Head of caudate nucleus (tissue), 42 donors: ENCODE data around the gene CHAF1A.

Experiments
- DNase-seq, 42 donors: peaks; one replicate each; pipeline versions ENCODE4 v3.0.0 to v3.0.0-alpha.2; 2020 to 2021; ENCODE audit warnings: mixed read lengths in 7 of 42
- intact Hi-C: fragments of 100-400 bp; cut with DNase I; formaldehyde crosslinking; loops from one replicate; pipeline ENCODE4 v1.15.0; 2022

CHAF1A gene

DNA sequence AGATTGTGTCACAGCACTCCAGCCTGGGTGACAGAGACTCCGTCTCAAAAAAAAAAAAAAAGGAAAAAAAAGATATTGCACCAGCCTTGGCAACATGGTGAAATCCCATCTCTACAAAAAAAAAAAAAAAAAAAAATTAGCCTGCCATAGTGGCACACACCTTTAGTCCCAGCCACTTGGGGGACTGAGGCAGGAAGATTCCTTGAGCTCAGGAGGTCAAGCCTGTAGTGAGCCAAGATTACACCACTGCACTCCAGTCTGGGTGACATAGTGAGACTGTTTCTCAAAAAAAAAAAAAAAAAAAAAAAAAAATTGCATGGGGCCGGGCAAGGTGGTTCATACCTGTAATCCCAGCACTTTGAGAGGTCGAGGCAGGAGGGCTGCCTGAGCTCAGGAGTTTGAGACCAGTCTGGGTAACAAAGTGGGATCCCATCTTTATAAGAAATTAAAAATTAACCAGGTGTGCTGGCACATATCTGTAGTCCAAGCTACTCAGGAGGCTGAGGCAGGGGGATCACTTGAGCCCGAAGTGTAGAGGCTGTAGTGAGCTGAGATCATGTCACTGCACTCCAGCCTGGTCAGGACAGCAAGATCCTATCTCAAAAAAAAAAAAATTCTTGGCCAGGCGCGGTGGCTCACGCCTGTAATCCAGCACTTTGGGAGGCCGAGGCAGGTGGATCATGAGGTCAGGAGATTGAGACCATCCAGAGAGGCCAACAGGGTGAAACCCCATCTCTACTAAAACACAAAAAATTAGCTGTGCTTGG lies 62.6 kb downstream of the CHAF1A start:
- DNase-seq = no peak
- intact Hi-C loops = no loop called here

DNA sequence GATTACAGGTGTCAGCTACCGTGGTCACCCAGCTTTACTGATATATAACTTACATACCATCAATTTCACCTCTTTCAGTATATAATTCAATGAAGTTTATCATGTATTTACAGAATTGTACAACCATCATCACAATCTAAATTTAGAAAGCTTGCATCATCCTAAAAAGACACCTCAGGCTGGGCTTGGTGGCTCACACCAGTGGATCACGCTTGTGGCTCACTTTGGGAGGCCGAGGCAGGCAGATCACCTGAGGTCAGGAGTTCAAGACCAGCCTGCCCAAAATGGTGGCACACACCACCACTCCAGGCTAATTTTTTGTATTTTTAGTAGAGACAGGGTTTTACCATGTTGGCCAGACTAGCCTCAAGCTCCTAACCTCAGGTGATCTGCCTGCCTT lies 65.4 kb downstream of the CHAF1A start:
- intact Hi-C loops = no loop called here
- DNase-seq = no peak

DNA sequence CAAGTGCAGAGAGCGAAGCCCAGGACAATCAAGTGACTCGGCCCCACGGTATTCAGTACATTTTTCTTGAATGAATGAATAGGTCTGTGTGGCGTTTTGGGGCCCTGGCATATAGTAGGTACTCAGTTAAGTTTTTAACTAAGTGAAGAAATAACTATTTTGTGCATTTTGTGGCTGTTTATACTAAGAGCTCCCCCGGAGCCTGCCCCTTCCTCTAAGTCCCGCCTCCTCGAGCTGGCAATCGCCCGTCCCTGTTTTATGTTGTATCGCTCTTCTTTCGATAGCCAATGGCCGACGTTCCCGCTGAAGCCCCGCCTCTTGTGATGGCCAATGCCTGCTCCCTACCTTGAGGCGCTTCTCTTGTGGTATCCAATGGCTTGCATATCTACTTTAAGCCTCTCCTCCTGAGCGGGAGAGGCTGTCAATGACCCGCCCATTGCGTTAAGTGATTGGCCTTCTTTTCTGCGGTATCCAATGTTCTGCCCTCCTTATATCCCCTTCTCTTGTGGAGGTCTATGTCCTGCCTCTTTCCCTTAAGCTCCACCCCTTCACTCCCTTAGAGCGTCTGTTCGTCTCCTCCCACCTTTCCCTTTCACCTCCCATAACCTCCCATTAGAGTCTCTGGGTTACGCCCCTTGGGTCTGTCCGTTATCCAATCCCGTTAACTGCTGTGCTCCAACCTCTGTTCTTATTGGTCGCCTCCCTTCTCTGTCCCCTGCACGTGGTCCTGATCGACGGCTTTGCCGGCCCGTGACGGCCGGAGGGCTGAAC lies 69.1 kb downstream of the CHAF1A start:
- intact Hi-C loops = no loop called here
- DNase-seq = peak; percentile 92 to 100 (median 98)

DNA sequence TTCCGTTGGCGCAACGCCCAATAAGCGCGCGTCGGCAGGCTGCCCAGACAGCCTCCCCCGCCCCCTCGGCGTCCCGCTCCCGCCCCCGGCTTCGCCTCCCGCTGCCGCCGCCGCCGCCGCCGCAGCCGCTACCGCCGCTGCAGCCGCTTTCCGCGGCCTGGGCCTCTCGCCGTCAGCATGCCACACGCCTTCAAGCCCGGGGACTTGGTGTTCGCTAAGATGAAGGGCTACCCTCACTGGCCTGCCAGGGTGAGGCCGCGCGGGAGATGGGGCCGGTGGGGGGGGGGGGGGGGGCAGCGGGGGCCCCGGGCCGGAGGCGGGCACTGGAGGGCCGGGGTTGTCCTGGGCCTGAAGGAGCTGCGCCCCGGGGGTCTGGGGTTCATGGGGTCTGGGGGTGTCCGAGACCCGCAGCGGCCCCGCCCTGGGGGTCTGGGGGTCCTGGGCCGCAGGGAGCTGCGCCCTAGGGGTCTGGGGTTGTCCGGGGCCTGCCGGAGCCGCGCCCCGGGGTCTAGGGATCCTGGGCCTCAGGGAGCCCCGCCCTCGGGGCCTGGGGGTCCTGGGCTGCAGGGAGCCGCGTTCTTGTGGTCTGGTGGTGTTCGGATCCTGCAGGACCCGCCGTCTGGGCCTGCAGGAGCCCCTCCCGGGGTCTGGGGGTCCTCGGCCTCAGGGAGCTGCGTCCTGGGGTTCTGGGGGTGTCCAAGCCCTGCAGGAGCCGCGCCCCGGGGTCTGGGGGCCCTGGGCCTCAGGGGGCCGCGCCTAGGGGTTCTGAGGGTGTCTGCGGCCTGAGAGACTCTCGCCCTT lies 69.9 kb downstream of the CHAF1A start, which contains the start of gene HDGFL2:
TSS of gene HDGFL2 (plus strand) at position 124 of the 801 bp plus-strand sequence. CDS start at position 178, 54 bp downstream.
- DNase-seq = peak in 1 of 42 donors; percentile 98
- intact Hi-C loops = no loop called here

DNA sequence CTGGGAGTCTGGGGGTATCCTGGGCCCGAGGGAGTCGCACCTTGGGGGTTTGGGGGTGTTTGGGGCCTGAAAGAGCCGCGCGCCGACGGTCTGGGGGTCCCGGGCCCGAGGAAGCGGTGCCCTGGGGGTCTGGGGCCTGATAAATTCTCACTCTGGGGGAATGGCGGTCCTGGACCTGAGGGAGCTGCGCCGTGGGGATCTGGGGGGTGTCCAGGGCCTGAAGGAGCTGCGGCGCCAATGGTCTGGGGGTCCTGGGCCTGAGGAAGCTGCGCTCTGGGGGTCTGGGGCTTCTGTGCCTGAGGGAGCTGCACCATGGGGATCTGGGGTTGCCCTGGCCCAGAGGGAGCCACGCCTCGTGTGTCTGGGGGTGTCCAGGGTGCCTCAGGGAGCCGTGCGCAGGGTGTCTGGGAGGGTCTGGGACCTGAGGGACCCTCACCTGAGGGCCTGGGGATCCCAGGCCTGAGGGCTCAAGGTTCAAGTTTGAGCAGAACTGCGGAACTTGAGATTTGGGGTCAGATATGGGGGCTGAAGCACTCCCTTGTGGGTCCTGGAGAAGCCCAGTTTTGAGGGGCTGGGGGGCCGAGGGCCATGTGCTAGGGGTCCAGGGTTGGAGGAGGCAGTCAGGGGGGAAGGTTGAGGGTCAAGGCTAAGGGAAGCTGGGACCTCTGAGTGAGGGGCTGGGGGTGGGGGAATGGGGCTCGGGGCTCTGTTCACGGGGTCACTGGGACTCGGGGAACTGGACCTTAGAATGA lies 70.7 kb downstream of the CHAF1A start:
- intact Hi-C loops = no loop called here
- DNase-seq = no peak

DNA sequence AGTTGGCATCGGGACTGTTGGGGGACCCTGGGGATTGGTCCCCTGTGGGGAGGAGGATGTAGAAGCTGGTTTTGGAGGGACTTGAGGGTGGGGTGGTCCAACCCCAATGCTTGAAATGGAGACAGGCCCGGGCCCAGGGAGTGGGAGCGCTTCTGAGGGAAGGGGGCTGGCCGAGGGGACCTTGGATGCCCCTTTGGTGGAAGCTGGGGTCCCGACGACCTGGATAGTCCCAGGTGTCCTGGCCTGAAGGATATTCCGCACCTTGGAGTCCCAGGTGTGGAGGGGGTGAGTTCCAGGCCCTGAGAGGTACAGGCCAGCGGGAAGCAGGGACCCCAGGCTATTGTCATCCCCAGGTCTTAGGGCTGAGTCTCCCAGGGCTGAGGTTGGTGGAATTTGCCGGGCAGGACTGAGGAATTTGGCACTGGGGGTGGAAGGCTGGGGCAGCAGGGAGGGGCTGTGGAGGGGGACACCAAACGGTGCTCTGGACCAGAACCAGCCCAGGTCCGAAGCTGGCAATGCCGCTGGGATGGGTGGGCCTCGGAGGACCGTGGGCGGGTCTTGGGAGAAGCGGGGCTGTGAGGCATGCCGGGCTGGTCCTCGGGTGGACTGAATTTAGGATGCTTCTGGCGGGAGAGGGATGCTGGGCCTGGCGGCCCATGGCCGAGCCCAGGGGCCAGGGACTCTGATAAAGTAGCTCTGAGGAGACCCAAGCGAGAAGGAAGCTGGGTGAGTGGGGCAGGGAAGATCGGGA lies 71.5 kb downstream of the CHAF1A start:
- intact Hi-C loops = no loop called here

DNA sequence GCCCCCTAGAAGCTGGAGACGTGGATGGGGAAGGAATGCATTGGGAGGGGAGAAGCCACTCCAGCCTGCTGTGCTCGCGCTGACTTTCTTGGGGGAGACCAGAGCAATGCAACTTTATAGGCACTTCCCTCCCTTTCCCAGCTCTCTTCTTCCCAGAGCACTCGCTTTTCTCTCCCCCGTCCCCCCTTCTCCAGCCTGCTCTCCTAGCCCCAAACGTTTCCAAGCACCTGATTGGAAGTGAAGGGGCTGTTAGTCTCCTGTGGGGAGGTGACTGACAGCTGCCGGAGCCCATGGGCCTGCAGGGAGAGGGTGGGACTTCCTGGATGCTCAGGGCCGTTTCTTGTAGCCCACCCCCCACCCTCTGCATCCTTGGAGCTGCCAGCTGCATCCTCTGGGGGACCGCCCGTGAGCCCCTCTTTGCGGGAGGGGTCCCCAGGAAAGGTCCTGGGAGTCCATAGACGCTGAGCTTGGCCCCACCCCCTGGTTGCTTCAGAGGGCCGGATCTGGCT lies 72.1 kb downstream of the CHAF1A start:
- intact Hi-C loops = no loop called here
- peak; percentile 53 to 93 (median 78) for DNase-seq

More for the DNA sequence above, 71.5 kb downstream of the CHAF1A start:
- no peak for DNase-seq

DNA sequence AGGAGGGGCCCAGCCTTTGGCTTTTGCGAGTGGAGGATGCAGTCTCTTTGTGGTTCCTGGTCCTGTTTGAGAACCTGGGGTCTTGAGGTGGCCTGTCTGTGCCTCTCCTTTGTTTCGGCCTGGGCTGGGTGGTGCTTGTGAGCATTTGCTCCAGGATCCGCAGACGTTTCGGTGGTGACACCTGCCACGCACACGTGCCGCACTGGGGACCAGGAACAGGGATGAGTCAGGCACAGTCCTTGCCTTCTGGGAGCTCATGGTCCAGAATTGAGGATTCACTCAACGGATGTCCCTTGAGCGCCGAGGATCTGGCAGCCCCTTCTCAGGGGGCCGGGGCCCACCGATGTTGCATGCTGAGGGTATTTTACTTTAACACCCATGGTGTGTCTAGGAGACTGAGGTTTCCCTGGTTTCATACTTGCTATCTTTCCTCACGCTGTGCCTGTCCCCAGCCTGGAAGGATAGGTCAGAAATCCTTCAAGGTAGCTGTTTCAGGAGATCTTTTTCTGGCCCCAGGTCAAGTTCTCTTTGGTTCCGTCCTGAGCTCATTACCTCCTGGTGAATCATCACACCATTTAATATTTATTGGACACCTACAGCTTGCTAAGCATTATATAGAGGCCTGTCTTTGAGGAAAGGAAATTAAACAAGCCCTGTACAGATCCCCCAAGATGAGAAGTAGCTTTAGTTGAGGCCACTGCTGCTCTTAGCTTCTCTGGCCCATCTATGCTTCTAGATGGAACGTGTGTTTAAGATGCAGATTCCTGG lies 74.8 kb downstream of the CHAF1A start:
- intact Hi-C loops = no loop called here
- no peak for DNase-seq

DNA sequence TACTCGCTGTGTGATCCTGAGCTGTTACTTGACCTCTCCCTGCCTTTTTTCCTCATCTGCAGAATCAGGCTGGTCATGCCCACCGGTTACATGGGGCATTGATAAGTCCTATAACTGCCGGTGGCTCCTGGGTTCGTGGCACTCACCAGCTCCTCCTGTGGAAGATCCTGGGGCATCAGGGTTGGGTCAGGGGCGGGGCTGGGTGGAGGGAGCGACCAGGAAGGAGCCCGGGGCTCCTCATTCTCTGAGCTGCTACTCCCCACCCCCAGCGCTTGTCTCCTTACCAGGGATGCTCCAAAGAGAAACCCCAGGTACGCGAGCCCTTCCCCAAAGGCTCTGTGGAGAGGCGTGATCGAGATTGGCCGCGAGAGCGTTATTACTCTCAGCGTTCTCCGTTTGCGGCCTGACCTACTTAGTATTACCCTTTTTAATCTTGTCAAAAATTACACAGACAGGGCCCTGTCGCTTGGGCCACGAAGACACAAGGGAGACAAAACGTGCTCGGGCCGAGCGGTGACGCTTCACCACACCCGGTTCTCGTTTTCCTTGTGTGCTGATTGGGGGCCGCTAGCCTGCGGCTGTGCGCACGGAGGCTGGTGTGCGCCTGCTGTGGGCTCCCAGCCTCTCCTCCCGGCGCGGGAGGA lies 80.4 kb downstream of the CHAF1A start:
- intact Hi-C loops = no loop called here
- no peak for DNase-seq

DNA sequence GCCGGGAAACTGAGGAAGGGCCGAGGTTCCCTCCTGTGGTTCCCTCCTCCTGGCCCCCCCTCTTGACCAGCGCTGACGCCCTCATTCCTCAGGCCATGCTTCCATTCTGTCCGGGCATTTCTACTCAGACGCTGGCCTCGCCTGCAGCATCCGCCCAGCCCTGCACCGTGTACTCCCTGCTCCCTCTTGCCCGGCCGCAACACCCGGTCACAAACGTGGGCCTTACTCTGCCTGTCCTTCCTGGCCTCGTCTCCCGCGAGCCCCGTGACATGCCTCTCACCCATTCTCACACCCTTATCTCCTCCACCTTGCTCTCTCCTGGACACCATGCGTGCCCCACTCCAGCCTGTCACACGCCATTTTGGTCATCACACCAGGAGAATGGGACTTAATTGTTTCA lies 80.9 kb downstream of the CHAF1A start:
- no peak for DNase-seq
- intact Hi-C loops = no loop called here

DNA sequence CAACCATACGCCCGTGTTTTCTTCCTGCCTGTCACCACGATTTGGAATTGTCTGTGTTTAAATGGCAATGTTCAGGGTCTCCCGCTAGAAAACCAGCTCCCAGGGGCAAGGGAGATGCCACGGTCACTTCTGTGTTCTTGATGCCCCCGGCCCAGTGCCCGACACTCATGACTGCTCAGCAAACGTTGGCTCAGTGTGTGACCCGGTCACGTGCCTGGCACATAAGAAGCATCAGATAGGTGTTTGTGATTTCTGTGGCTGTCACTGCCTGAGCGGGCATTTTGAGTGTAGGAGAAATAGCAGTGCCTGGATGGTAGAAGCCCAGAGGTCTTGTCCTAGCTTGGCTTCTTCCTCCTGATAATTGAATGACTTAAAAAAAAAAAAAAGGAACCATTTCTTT lies 85.1 kb downstream of the CHAF1A start:
- intact Hi-C loops = no loop called here
- DNase-seq = no peak

DNA sequence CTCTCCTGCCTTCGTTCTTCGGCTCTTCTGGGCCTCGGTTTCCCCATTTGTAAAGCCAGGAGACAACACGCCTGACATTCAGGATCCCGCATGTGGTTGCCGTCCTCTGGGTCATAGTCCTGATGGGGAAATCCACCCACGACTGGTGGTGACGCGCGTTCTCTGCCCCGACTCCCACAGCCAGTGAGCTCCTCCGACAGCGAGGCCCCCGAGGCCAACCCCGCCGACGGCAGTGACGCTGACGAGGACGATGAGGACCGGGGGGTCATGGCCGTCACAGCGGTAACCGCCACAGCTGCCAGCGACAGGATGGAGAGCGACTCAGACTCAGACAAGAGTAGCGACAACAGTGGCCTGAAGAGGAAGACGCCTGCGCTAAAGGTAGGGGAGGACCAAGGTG lies 86.1 kb downstream of the CHAF1A start:
- no peak for DNase-seq

DNA sequence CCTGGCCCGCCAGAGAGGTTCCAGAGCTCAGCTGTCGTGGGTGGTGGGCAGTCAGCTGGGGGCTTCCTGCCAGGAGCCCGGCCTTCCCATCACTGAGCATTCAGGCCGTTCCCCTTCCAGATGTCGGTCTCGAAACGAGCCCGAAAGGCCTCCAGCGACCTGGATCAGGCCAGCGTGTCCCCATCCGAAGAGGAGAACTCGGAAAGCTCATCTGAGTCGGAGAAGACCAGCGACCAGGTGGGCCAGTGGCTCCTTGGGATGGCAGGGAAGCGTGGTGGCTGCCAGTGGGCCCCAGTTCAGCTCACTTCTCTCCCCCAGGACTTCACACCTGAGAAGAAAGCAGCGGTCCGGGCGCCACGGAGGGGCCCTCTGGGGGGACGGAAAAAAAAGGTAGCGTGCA lies 89.0 kb downstream of the CHAF1A start:
- intact Hi-C loops = no loop called here
- no peak for DNase-seq

More for the DNA sequence above, 86.1 kb downstream of the CHAF1A start:
- intact Hi-C loops = no loop called here

DNA sequence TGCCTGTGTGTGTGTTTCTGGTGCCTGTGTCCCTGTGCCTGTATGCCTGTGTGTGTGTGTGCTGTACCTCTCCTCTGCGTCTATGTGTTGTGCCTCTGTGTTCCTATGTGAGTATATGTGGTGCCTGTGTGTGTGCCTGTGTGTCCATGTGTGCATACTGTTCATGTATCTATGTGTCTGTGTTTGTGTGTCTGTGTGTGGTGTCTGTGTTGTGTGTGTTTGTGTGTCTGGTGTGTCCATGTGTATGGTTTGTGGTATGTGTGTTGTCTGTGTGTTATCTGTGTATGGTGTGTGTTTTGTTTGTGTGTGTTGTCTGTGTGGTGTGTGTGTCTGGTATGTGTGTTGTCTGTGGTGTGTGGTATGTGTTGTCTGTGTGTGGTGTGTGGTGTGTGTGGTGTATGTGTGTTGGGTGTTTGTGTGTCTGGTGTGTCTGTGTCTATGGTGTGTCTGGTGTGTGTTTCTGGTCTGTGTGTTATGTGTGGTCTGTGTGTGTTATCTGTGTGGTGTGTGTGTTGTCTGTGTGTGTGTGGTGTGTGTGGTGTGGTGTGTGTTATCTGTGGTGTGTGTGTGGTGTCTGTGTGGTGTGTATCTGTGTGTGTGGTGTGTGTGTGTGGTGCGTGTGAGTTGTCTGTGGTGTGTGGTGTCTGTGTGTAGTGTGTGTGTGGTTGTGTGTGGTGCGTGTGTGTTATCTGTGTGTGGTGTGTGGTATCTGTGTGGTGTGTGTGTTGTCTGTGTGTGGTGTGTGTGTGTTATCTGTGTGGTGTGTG lies 90.1 kb downstream of the CHAF1A start:
- no peak for DNase-seq
- intact Hi-C loops = no loop called here
